Pancreas (tissue), 10 donors: ENCODE measurements around the gene OTULINL. TPM values are rescaled to one million over a fixed set of nuclear protein-coding genes. Genes with fewer than 3 reads are reported as not detected.
A peak's percentile ranks its signal among the peaks of the same experiment; 100 is the strongest.

ENCODE experiments used
- ATAC-seq, 4 donors: fragments of 200-7000 bp; cut with Tn5 transposase; one replicate each; pipeline versions ENCODE4 v1.8.0 to v1.9.1; 2020; ENCODE audit warnings: mild to moderate bottlenecking in 4 of 4, moderate library complexity in 4 of 4
- DNase-seq, 6 donors: peaks; one replicate each; pipeline ENCODE4 v3.0.0-alpha.2; 2020
- FAIRE-seq: peaks from 2 replicates; lab custom pipeline; 2012; peaks lifted over from hg19 to GRCh38; lab: Jason Lieb, UNC
- H3K27ac ChIP-seq, 4 donors: fragments of 200-600 bp; sonication (generic); 1 replicate in 3 of 4; 2 replicates in 1 of 4; pipeline versions ENCODE4 v1.5.0 to v1.8.0; 2020
- H3K27me3 ChIP-seq, 4 donors: fragments of 200-600 bp; one replicate each; pipeline ENCODE4 v1.8.0; 2021
- H3K36me3 ChIP-seq, 3 donors: fragments of 200-600 bp; sonication (generic) in 1 of 3; one replicate each; pipeline versions ENCODE4 v1.5.0 to v1.8.0; 2020 to 2021
- H3K4me1 ChIP-seq, 3 donors: fragments of 200-600 bp; one replicate each; pipeline ENCODE4 v1.8.0; 2021
- H3K4me3 ChIP-seq, 4 donors: fragments of 200-600 bp; sonication (generic) in 2 of 4; one replicate each; pipeline versions ENCODE4 v1.5.0 to v1.8.0; 2020 to 2021
- H3K9me3 ChIP-seq, 4 donors: fragments of 200-600 bp; one replicate each; pipeline ENCODE4 v1.8.0; 2021
- CTCF ChIP-seq, 4 donors: fragments of 200-600 bp; sonication (generic) in 3 of 4; IDR thresholded peaks; one replicate each; pipeline versions ENCODE4 v1.5.0 to v1.8.0; 2021; ENCODE audit warnings: antibody characterized with exemption in 4 of 4
- WGBS, 2 donors: extraction: QIAGEN DNeasy Blood & Tissue Kit; methylation state at CpG; one replicate each; pipeline ENCODE4 v1.1.7; 2013; 5-methylcytosine and 5-hydroxymethylcytosine counted together
- intact Hi-C, 3 donors: fragments of 100-400 bp; cut with DNase I; formaldehyde crosslinking; loops; one replicate each; pipeline versions ENCODE4 v1.11.1 to v1.14.2; 2022
- polyA plus RNA-seq, 2 donors: library from polyadenylated mRNA; stranded (reverse); fragments of 200-250 nt; gene quantifications; one replicate each; pipeline ENCODE4 v1.2.3, GENCODE V29; 2013
- total RNA-seq, 6 donors: library from RNA; stranded (reverse); fragmentation: NEBNext Ultra II Directional in 4 of 6; extraction: Animal tissue kit (Norgen Biotek cat#: 25700) in 4 of 6; gene quantifications; one replicate each; pipeline versions ENCODE4 v1.2.1 to v1.2.4, GENCODE V29; 2021 to 2023
- donor health status: healthy with polysubstance abuse.
- donor health status: DM: no; HTN: no; CAD: no; lungs with moderate emphysema.
- donor health status: DM: no; HTN: no; CAD: no.
- donor health status: control.
- donor health status: control.
- donor health status: Bipolar disorder and iron deficiency.
- donor health status: DM: yes; HTN: yes; CAD: no.
- donor health status: DM: no; HTN: no; CAD: no.
- donor health status: DM: no; HTN: no; CAD: no.
- donor health status: DM: yes; HTN: yes; CAD: no.

The OTULINL gene
- total and polyA plus RNA-seq, 8 donors, result 4.6 to 24.2 (median 13.0) TPM

- no peak overlapping the region for H3K27ac ChIP-seq
- H3K36me3 ChIP-seq, result no peaks in the 10 kb centered on the region
- H3K27me3 ChIP-seq, result no peaks in the 10 kb centered on the region
- DNase-seq (peak in 5 of 6 donors; percentile 64 to 91 (median 83)), FAIRE-seq (no peak), ATAC-seq (peak; percentile 92 to 98 (median 97))
- H3K4me3 ChIP-seq, result no peak overlapping the region
- intact Hi-C loops, result no loop called here
- 56 to 67% methylated on average over 2 of the region's 2 CpGs for WGBS, 2 donors
- H3K4me1 ChIP-seq, result peaks cover 5 to 11% (median 7%) of the 10 kb centered on the region in 3 donors
- no peak for TF ChIP-seq CTCF (IDR thresholded peaks at IDR 0.05)
- H3K9me3 ChIP-seq, result no peaks in the 10 kb centered on the region
Measured at GRCh38 chr5:14574891-14575508, 6.6 kb upstream of the OTULINL start.

GRCh38 chr5:14576206-14576605 lies 5.4 kb upstream of the OTULINL start:
- H3K4me1 ChIP-seq, result peaks cover 5 to 11% (median 11%) of the 10 kb centered on the region in 3 donors
- DNase-seq, result no peak
- H3K9me3 ChIP-seq, result no peaks in the 10 kb centered on the region
- no peak overlapping the region for H3K27ac ChIP-seq
- intact Hi-C loops, result no loop called here
- H3K36me3 ChIP-seq, result no peaks in the 10 kb centered on the region
- FAIRE-seq, result no peak
- no peak overlapping the region for H3K4me3 ChIP-seq
- TF ChIP-seq CTCF (IDR thresholded peaks at IDR 0.05), result no peak
- no peak for ATAC-seq
- no peaks in the 10 kb centered on the region for H3K27me3 ChIP-seq
- 81 to 89% methylated on average over 7 of the region's 7 CpGs for WGBS, 2 donors

- Histone ChIP-seq H3K36me3 (no peaks in the 10 kb centered on the region), H3K4me3 (no peak overlapping the region), H3K27ac (no peak overlapping the region), H3K4me1 (peaks cover 5 to 12% (median 11%) of the 10 kb centered on the region in 3 donors), H3K27me3 (no peaks in the 10 kb centered on the region), H3K9me3 (no peaks in the 10 kb centered on the region)
- TF ChIP-seq CTCF (IDR thresholded peaks at IDR 0.05), result no peak
- 91 to 94% methylated on average over 38 to 40 of the region's 40 CpGs for whole genome bisulfite sequencing, 2 donors
- DNase-seq, result peak in 1 of 6 donors; percentile 66
- no peak for FAIRE-seq
- intact Hi-C loops, result no loop called here
- no peak for ATAC-seq
Measured at GRCh38 chr5:14577079-14577725, 4.4 kb upstream of the OTULINL start.

GRCh38 chr5:14577971-14578370 lies 3.6 kb upstream of the OTULINL start:
- Histone ChIP-seq H3K27me3 (no peaks in the 10 kb centered on the region), H3K27ac (no peak overlapping the region), H3K4me1 (peaks cover 5 to 12% (median 11%) of the 10 kb centered on the region in 3 donors), H3K4me3 (no peak overlapping the region), H3K9me3 (no peaks in the 10 kb centered on the region), H3K36me3 (no peaks in the 10 kb centered on the region)
- 74 to 81% methylated on average over 4 of the region's 4 CpGs for WGBS, 2 donors
- intact Hi-C loops, result no loop called here
- FAIRE-seq (no peak), ATAC-seq (no peak), DNase-seq (no peak)
- no peak for TF ChIP-seq CTCF (IDR thresholded peaks at IDR 0.05)

- Histone ChIP-seq H3K4me3 (no peak overlapping the region), H3K4me1 (peaks cover 7 to 15% (median 11%) of the 10 kb centered on the region in 3 donors), H3K36me3 (no peaks in the 10 kb centered on the region), H3K27ac (no peak overlapping the region), H3K27me3 (no peaks in the 10 kb centered on the region), H3K9me3 (no peaks in the 10 kb centered on the region)
- no peak for TF ChIP-seq CTCF (IDR thresholded peaks at IDR 0.05)
- DNase-seq (no peak), FAIRE-seq (no peak), ATAC-seq (no peak)
- intact Hi-C loops, result no loop called here
- 82 to 91% methylated on average over 7 of the region's 7 CpGs for WGBS, 2 donors
Measured at GRCh38 chr5:14579246-14579645, 2.3 kb upstream of the OTULINL start.
